SKM-1 treated with dmso at 0.1 percent for 144 hours (cell line): ENCODE data around the gene PAIP2.
"Not testable (repeated sequence)": the region's sequence is repeated elsewhere in the genome, so short reads cannot be mapped to it uniquely, and the experiment has no call there.

ENCODE experiments used
- DNase-seq: peaks from one replicate; lab custom pipeline; 2025; ENCODE audit not compliant: unreplicated experiment; lab: John Stamatoyannopoulos, UW

The PAIP2 gene

GRCh38 chr5:139314276-139314675 lies 27.4 kb upstream of the PAIP2 start:
- no peak for DNase-seq

GRCh38 chr5:139315056-139315615 lies 26.5 kb upstream of the PAIP2 start:
- no peak for DNase-seq

GRCh38 chr5:139335811-139336210 lies 5.8 kb upstream of the PAIP2 start:
- no peak for DNase-seq

GRCh38 chr5:139340051-139340450 lies 1.6 kb upstream of the PAIP2 start:
- DNase-seq: no peak

- no peak for DNase-seq
Observed at GRCh38 chr5:139341187-139341688, 416 bp upstream of the PAIP2 start.

- no peak for DNase-seq
Observed at GRCh38 chr5:139342423-139342723, 719 bp downstream of the PAIP2 start.

- DNase-seq: no peak
Observed at GRCh38 chr5:139343476-139343875, 1.8 kb downstream of the PAIP2 start.

GRCh38 chr5:139344177-139344576 lies 2.5 kb downstream of the PAIP2 start:
- no peak for DNase-seq

GRCh38 chr5:139345442-139345841 lies 3.8 kb downstream of the PAIP2 start:
- not testable (repeated sequence) for DNase-seq

GRCh38 chr5:139347863-139348262 lies 6.2 kb downstream of the PAIP2 start:
- not testable (repeated sequence) for DNase-seq

GRCh38 chr5:139354186-139354585 lies 12.5 kb downstream of the PAIP2 start:
- no peak for DNase-seq

- not testable (repeated sequence) for DNase-seq
Observed at GRCh38 chr5:139355900-139356299, 14.2 kb downstream of the PAIP2 start.

- no peak for DNase-seq
Observed at GRCh38 chr5:139358064-139358463, 16.4 kb downstream of the PAIP2 start.

GRCh38 chr5:139360384-139360783 lies 18.7 kb downstream of the PAIP2 start:
- DNase-seq: no peak

GRCh38 chr5:139361835-139362429 lies 20.3 kb downstream of the PAIP2 start:
- DNase-seq: no peak

GRCh38 chr5:139363937-139364336 lies 22.3 kb downstream of the PAIP2 start:
- no peak for DNase-seq

- DNase-seq: no peak
Observed at GRCh38 chr5:139364466-139364865, 22.8 kb downstream of the PAIP2 start.

- DNase-seq: no peak
Observed at GRCh38 chr5:139368613-139369012, 27.0 kb downstream of the PAIP2 start.

- DNase-seq: no peak
Observed at GRCh38 chr5:139369181-139369580, 27.5 kb downstream of the PAIP2 start.

GRCh38 chr5:139371482-139372435 lies 30.1 kb downstream of the PAIP2 start:
- DNase-seq: no peak

- no peak for DNase-seq
Observed at GRCh38 chr5:139374909-139375308, 33.3 kb downstream of the PAIP2 start.

- no peak for DNase-seq
Observed at GRCh38 chr5:139376364-139376763, 34.7 kb downstream of the PAIP2 start.
